SU-DHL-6 (cell line): ENCODE results near the gene GPX3.

Experiments used
- H2AFZ ChIP-seq: fragments of 200-600 bp; sonication (generic); 2 replicates; pipeline ENCODE4 v1.6.1; 2014; ENCODE audit warnings: low read depth, mild to moderate bottlenecking, moderate library complexity, mixed read lengths, antibody characterized with exemption, low read length; ENCODE audit not compliant: severe bottlenecking
- H3F3A ChIP-seq: fragments of 200-600 bp; shearing (Covaris generic); 2 replicates; pipeline ENCODE4 v1.6.0; 2016; ENCODE audit warnings: antibody characterized with exemption, mild to moderate bottlenecking; ENCODE audit not compliant: insufficient read depth
- H3K27ac ChIP-seq: fragments of 200-600 bp; sonication (generic); 2 replicates; pipeline ENCODE4 v1.5.1; 2016; ENCODE audit warnings: low read depth, mild to moderate bottlenecking, low read length, moderate library complexity, mixed read lengths
- H3K27me3 ChIP-seq: fragments of 200-600 bp; sonication (generic), shearing (Covaris generic); 2 replicates; pipeline ENCODE4 v1.6.0; 2014; ENCODE audit warnings: mild to moderate bottlenecking, low read length
- H3K36me3 ChIP-seq: fragments of 200-600 bp; sonication (generic); 2 replicates; pipeline ENCODE4 v1.6.1; 2014; ENCODE audit warnings: mild to moderate bottlenecking, low read length, mixed read lengths
- H3K4me2 ChIP-seq: fragments of 300-600, 200-600 bp; shearing (Covaris generic), sonication (generic); 2 replicates; pipeline ENCODE4 v1.6.0; 2014; ENCODE audit warnings: low read length, low read depth, mild to moderate bottlenecking; ENCODE audit not compliant: poor library complexity, severe bottlenecking
- H3K4me3 ChIP-seq: fragments of 200-600 bp; sonication (generic); 2 replicates; pipeline ENCODE4 v1.5.1; 2014; ENCODE audit warnings: antibody characterized with exemption, low read length, mild to moderate bottlenecking, mixed read lengths; ENCODE audit not compliant: insufficient read depth, poor library complexity, severe bottlenecking
- H3K79me2 ChIP-seq: fragments of 200-600 bp; sonication (generic); 2 replicates; pipeline ENCODE4 v1.6.1; 2014; ENCODE audit warnings: mild to moderate bottlenecking, low read length, moderate library complexity; ENCODE audit not compliant: insufficient read depth
- H3K9ac ChIP-seq: fragments of 200-600 bp; sonication (generic); 2 replicates; pipeline ENCODE4 v1.7.0; 2014; ENCODE audit warnings: mild to moderate bottlenecking, low read length
- H3K9me2 ChIP-seq: fragments of 200-600 bp; sonication (generic); replicated peaks from 2 replicates; pipeline ENCODE4 v1.6.1; 2014; ENCODE audit warnings: low read length; ENCODE audit not compliant: insufficient read depth
- H3K9me3 ChIP-seq: fragments of 200-600 bp; sonication (generic); 2 replicates; pipeline ENCODE4 v1.6.1; 2014; ENCODE audit warnings: low read length, mixed read lengths; ENCODE audit not compliant: insufficient read depth
- H4K20me1 ChIP-seq: fragments of 200-600 bp; sonication (generic); 2 replicates; pipeline ENCODE4 v1.6.1; 2014; ENCODE audit warnings: low read depth, mild to moderate bottlenecking, antibody characterized with exemption, low read length, moderate library complexity, mixed read lengths
- CTCF ChIP-seq: fragments of 200-600 bp; sonication (generic); IDR thresholded peaks from one replicate; pipeline ENCODE4 v1.5.1; 2017; ENCODE audit warnings: antibody characterized with exemption, mild to moderate bottlenecking, low read length, moderate library complexity; ENCODE audit not compliant: insufficient read depth, poor library complexity, severe bottlenecking
- EZH2phosphoT487 ChIP-seq: fragments of 200-600 bp; sonication (generic), shearing (Covaris generic); conservative IDR thresholded peaks from 2 replicates; pipeline ENCODE4 v1.6.1; 2018; ENCODE audit warnings: mild to moderate bottlenecking, antibody characterized with exemption, low read length, moderate library complexity, mixed read lengths

GPX3 gene

DNA sequence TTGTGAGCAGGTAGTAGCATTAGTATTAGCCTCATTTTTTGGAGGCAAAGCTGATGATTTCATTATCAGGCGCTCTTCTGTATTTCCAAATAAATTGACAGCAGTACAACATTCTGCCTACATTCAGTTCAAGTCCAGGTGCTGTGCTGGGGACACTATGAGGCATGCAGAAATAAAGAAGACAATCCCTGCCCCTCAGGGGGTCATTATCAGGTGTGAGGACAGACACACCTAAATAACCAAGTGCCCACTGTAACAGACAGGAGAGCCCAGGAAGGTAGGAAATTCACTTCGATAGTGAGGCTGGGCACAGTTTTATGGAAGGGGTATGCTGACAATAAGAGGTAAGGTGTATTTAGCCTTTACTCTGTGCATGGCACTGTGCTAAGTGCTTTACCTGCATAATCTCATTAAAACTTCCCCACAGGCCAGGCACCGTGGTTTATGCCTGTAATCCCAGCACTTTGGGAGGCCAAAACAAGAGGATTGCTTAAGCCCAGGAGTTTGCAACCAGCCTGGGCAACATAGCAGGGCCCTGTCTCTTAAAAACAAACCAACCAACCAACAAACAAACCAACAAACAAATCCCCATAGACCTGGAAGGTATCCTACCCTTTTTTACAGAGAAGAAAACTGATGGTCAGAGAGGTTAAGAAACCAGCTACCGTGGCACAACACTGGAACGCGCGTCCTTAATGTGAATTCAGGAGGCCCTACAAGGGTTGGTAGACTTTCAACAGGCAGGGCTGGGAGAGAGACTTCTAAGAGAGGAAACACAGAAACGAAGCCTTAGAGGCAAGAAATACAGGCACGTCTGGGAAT, 17.5 kb upstream of the GPX3 start:
- Histone ChIP-seq H3F3A (no peaks in the 10 kb centered on the region), H3K27ac (no peak overlapping the region), H3K4me3 (no peak overlapping the region), H3K9me2 (no peaks in the 10 kb centered on the region), H4K20me1 (no peaks in the 10 kb centered on the region), H3K27me3 (peaks cover 3% of the 10 kb centered on the region; the same call in 1 of the 2 replicates), H2AFZ (no peak overlapping the region), H3K36me3 (no peaks in the 10 kb centered on the region), H3K9me3 (no peaks in the 10 kb centered on the region), H3K79me2 (no peaks in the 10 kb centered on the region), H3K4me2 (no peak overlapping the region), H3K9ac (no peak overlapping the region)
- no peak for TF ChIP-seq CTCF
- TF ChIP-seq EZH2phosphoT487, result no peak

DNA sequence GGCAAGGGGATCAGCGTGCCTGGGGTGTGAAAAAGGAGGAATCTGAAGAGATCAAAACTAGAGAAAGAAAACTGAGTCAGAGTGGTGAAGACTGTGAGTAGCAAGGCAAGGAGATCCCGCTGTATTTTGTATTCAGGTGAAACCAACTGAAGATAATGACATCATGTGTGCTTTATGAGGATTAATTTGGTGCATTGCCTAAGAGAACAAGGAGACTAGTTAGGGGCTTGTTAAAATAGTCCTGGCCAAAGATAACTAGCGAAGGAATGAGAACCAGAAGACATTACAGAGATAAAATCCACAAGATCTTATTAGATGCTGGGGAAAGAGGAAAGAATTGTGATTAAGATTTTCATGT, 16.9 kb upstream of the GPX3 start:
- no peaks in the 10 kb centered on the region for H3F3A ChIP-seq
- peaks cover 3% of the 10 kb centered on the region; the same call in 1 of the 2 replicates for H3K27me3 ChIP-seq
- no peak overlapping the region for H3K4me2 ChIP-seq
- no peak for TF ChIP-seq EZH2phosphoT487
- no peaks in the 10 kb centered on the region for H3K79me2 ChIP-seq
- no peaks in the 10 kb centered on the region for H4K20me1 ChIP-seq
- H3K9me2 ChIP-seq, result no peaks in the 10 kb centered on the region
- no peak overlapping the region for H2AFZ ChIP-seq
- no peak overlapping the region for H3K4me3 ChIP-seq
- H3K27ac ChIP-seq, result no peak overlapping the region
- H3K36me3 ChIP-seq, result no peaks in the 10 kb centered on the region
- no peak overlapping the region for H3K9ac ChIP-seq
- no peaks in the 10 kb centered on the region for H3K9me3 ChIP-seq

DNA sequence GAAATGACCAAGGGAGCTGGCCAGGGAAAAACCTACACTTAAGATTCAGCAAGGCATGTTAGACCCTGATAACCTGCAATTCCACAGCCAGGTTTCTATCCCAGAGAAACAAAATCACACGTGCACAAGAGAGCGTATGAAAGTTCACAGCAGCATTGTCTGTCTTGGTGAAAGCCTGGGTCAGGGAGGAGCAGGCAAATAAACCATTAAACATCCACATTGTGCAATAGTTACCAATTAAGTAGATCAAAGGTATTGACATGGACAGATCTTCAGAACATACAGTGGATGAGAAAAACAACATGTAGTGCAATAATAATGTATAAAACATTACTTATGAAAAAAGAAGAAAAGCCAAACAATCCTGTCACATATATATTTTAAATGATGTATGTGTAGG, 15.9 kb upstream of the GPX3 start:
- TF ChIP-seq EZH2phosphoT487, result no peak
- TF ChIP-seq CTCF, result no peak
- Histone ChIP-seq H3K9ac (no peak overlapping the region), H3K9me2 (no peaks in the 10 kb centered on the region), H3K4me3 (no peak overlapping the region), H3K36me3 (no peaks in the 10 kb centered on the region), H4K20me1 (no peaks in the 10 kb centered on the region), H2AFZ (no peak overlapping the region), H3K79me2 (no peaks in the 10 kb centered on the region), H3K27ac (no peak overlapping the region), H3F3A (no peaks in the 10 kb centered on the region), H3K4me2 (no peak overlapping the region), H3K27me3 (peaks cover 3% of the 10 kb centered on the region; the same call in 1 of the 2 replicates), H3K9me3 (no peaks in the 10 kb centered on the region)
